Thoracic aorta (tissue), 2 donors: Measurements from ENCODE around the gene VIL1. TPM values are rescaled to one million over a fixed set of nuclear protein-coding genes. Genes with fewer than 3 reads are reported as not detected.
A peak's percentile ranks its signal among the peaks of the same experiment; 100 is the strongest.

Source experiments
- ATAC-seq: fragments of 150-250 bp; one replicate; pipeline ENCODE4 v1.8.0; 2017; ENCODE audit warnings: low read depth; ENCODE audit not compliant: insufficient number of reproducible peaks, low FRiP score
- DNase-seq: peaks from one replicate; pipeline ENCODE4 v3.0.0-alpha.2; 2020; ENCODE audit warnings: low spot score
- H3K27ac ChIP-seq, 2 donors: fragments of 200-600 bp; sonication (generic); 1 replicate in 1 of 2; 2 replicates in 1 of 2; pipeline ENCODE4 v1.5.1; 2016; ENCODE audit warnings: mild to moderate bottlenecking in 2 of 2, moderate library complexity in 2 of 2
- H3K27me3 ChIP-seq: fragments of 200-600 bp; sonication (generic); replicated peaks from 2 replicates; pipeline ENCODE4 v1.6.0; 2016; ENCODE audit warnings: mild to moderate bottlenecking; ENCODE audit not compliant: insufficient read depth
- H3K36me3 ChIP-seq: fragments of 200-600 bp; sonication (generic); one replicate; pipeline ENCODE4 v1.5.1; 2016
- H3K4me1 ChIP-seq, 2 donors: fragments of 200-600 bp; sonication (generic); 1 replicate in 1 of 2; 2 replicates in 1 of 2; pipeline versions ENCODE4 v1.5.1 to v1.6.0; 2016; ENCODE audit warnings: low read depth in 2 of 2, mild to moderate bottlenecking in 1 of 2; ENCODE audit not compliant: control insufficient read depth in 1 of 2
- H3K4me3 ChIP-seq: fragments of 200-600 bp; sonication (generic); 2 replicates; pipeline ENCODE4 v1.5.1; 2016; ENCODE audit warnings: mild to moderate bottlenecking
- H3K9me3 ChIP-seq: fragments of 200-600 bp; sonication (generic); 2 replicates; pipeline ENCODE4 v1.5.1; 2016
- total RNA-seq, 2 donors: library from RNA; depleted of rRNA; stranded (reverse); fragments of >200 nt; gene quantifications; one replicate each; pipeline versions ENCODE4 v1.1.0 to v1.2.3, GENCODE V29; 2016
- TF ChIP-seq, protein P1 (sequence below): fragments of 200-600 bp; sonication (generic); IDR thresholded peaks from one replicate; pipeline ENCODE4 v1.5.1; 2019; ENCODE audit warnings: antibody characterized with exemption

Gene VIL1
- total RNA-seq, 2 donors from 2014 or later = 3.6 TPM; not detected in 1

DNA sequence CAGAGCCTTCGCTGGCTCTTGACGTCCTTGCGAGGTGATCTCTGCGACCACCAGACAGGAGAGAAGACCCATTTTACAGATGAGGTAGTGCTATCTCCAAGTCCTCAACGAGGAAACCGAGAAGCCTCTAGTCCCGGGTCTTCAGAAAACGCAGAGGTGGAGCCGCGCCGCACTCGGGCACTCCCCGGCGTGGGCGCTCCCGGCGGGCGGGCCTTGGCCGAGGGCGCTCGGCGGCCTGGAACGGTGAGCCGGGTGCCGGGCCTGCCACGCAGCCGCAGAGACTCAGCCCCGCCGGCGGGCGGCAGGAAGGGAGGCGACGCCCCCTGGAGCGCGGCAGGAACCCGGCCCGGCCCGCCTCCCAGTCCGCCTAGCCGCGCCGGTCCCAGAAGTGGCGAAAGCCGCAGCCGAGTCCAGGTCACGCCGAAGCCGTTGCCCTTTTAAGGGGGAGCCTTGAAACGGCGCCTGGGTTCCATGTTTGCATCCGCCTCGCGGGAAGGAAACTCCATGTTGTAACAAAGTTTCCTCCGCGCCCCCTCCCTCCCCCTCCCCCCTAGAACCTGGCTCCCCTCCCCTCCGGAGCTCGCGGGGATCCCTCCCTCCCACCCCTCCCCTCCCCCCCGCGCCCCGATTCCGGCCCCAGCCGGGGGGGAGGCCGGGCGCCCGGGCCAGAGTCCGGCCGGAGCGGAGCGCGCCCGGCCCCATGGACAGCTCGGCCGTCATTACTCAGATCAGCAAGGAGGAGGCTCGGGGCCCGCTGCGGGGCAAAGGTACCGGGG is 19.3 kb upstream of the VIL1 start, which contains the start of gene CTDSP1:
Gene CTDSP1, plus strand, starts transcription at position 478 of the 776 bp plus-strand sequence. Its CDS starts 223 bp downstream, at position 701.
- peak within 1 kb of the TSS; percentile 99 to 100 for H3K27ac ChIP-seq
- ATAC-seq (peak; percentile 32), DNase-seq (peak; percentile 88)
- H3K4me3 ChIP-seq = peak within 1 kb of the TSS; percentile 79
- H3K27me3 ChIP-seq = no peaks in the 10 kb centered on the region
- peaks cover 30% of the 10 kb centered on the region for H3K36me3 ChIP-seq
- TF ChIP-seq, protein P1, sequence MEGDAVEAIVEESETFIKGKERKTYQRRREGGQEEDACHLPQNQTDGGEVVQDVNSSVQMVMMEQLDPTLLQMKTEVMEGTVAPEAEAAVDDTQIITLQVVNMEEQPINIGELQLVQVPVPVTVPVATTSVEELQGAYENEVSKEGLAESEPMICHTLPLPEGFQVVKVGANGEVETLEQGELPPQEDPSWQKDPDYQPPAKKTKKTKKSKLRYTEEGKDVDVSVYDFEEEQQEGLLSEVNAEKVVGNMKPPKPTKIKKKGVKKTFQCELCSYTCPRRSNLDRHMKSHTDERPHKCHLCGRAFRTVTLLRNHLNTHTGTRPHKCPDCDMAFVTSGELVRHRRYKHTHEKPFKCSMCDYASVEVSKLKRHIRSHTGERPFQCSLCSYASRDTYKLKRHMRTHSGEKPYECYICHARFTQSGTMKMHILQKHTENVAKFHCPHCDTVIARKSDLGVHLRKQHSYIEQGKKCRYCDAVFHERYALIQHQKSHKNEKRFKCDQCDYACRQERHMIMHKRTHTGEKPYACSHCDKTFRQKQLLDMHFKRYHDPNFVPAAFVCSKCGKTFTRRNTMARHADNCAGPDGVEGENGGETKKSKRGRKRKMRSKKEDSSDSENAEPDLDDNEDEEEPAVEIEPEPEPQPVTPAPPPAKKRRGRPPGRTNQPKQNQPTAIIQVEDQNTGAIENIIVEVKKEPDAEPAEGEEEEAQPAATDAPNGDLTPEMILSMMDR = no peak
- H3K9me3 ChIP-seq = no peaks in the 10 kb centered on the region
- H3K4me1 ChIP-seq = peaks cover 15 to 44% of the 10 kb centered on the region in 2 donors

DNA sequence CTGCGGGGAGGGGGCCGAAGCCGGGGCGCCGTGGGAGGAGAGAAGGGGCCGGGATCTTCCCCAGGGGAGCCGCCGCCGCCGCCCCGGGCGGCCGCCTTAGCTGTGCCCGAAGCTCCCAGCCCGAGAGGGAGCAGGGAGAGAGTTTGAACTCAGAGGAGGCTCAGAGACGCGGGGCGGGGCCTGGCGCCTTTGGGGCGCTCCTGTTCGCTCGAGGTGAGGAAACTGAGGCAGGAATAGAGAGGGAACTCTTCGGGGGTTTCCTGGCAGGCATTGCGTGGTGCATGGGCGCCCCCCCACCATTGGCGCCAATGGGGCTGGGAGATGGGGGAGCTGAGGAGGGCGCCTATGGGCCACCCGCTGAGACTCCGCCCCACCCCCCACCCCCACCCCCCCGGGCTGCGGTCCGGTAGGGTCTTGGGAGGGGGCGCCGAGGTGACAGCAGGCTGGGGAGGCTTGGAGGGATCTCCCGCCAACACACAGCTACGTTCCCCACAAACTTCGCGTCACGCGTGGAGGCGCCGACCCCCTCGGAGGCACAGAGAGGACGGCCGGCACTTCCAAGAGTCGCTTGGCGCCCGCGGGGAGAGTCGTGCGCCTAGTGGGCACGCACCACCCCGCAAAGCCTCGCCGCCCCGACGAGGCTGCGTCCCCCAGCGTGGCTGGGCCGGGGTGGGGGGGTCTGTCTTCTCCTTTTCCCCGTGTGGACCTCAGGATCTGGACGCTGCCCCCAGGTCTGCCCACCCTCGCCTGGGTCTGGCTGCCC is 18.6 kb upstream of the VIL1 start:
- Histone ChIP-seq H3K36me3 (peaks cover 33% of the 10 kb centered on the region), H3K27ac (peak overlapping the region; percentile 99), H3K4me1 (peaks cover 14 to 51% of the 10 kb centered on the region in 2 donors), H3K4me3 (peak overlapping the region; percentile 79), H3K27me3 (no peaks in the 10 kb centered on the region), H3K9me3 (no peaks in the 10 kb centered on the region)
- ATAC-seq (no peak), DNase-seq (no peak)
- TF ChIP-seq, protein P1 = no peak

DNA sequence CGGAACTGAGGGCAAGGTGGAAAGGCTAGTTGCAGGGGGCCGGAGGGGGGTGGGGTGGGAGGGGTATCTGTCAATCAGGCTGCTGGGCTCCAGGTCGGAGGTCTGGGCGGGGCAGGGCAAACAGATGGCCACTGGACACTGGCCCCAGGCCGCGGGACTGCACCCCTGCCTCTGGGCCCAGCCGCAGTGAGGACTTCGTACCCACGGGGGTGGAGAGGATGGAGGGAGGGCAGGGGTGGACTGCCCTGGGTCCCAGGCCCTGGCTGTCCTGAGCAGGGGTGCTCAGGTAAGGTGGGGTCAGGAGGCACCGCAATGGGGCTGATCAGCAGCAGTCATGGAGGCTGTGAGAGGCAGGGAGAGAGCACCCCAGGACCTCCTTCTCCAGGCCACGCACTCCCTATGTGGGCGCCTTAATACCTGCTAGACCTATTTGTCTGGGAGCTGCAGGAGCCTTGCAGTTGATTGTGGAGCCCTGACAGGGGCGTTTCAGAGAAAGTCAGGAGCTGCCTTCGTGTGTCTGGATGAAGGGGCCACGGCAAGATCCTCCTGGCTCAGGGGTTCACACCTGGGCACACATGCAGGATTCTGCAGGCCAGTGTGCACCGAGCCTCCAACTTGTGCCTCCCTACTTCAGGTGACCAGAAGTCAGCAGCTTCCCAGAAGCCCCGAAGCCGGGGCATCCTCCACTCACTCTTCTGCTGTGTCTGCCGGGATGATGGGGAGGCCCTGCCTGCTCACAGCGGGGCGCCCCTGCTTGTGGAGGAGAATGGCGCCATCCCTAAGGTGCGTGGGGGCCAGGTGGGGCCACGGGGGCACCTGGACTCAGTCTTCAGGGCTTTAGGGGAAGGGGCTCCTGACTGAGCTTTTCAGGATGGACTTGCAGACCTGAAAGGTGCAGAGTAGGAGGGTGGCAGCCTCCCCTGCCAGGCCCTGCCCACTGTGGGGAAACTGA is 17.7 kb upstream of the VIL1 start:
- Histone ChIP-seq H3K27me3 (no peaks in the 10 kb centered on the region), H3K36me3 (peaks cover 33% of the 10 kb centered on the region), H3K4me3 (peak overlapping the region; percentile 79), H3K27ac (peak overlapping the region; percentile 99), H3K9me3 (no peaks in the 10 kb centered on the region), H3K4me1 (peaks cover 16 to 53% of the 10 kb centered on the region in 2 donors)
- TF ChIP-seq, protein P1 = no peak
- ATAC-seq = no peak
- DNase-seq = no peak

DNA sequence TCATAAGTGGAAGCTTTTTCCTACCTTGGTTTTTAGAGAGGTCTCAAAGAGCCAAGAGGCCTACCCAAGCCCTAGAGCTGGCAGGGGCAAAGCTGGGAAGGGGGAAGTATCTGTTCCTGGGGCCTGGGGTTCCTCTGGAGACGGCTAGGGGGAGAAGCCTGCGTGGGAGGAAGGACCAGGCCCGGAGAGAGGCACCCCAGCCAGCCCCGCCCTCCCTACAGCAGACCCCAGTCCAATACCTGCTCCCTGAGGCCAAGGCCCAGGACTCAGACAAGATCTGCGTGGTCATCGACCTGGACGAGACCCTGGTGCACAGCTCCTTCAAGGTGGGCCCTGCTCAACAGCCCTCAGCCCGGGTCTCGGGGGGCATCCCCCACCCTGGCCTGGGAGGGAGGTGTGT is 17.0 kb upstream of the VIL1 start:
- no peaks in the 10 kb centered on the region for H3K9me3 ChIP-seq
- DNase-seq = no peak
- peak overlapping the region; percentile 79 for H3K4me3 ChIP-seq
- ATAC-seq = no peak
- H3K27ac ChIP-seq = peak overlapping the region; percentile 64 to 65
- H3K27me3 ChIP-seq = no peaks in the 10 kb centered on the region
- TF ChIP-seq, protein P1 = no peak
- H3K4me1 ChIP-seq = peaks cover 16 to 57% of the 10 kb centered on the region in 2 donors
- peaks cover 33% of the 10 kb centered on the region for H3K36me3 ChIP-seq
